Peyer's patch (tissue), 4 donors: Measurements from ENCODE around the gene NOX5.

ENCODE experiments used
- CTCF ChIP-seq, 6 experiments: fragments of 450-650 bp in 4 of 6; fragments of 200-600 bp in 2 of 6; sonication (generic) in 1 of 6; IDR thresholded peaks; one replicate each; pipeline ENCODE4 v1.5.1; 2017 to 2019; ENCODE audit warnings: antibody characterized with exemption in 6 of 6, mild to moderate bottlenecking in 3 of 6, moderate library complexity in 1 of 6
- POLR2A ChIP-seq, 2 donors: fragments of 450-650 bp; IDR thresholded peaks; one replicate each; pipeline ENCODE4 v1.5.1; 2017; ENCODE audit warnings: antibody characterized with exemption in 2 of 2, mild to moderate bottlenecking in 2 of 2, moderate library complexity in 2 of 2

- no peak for TF ChIP-seq CTCF (IDR thresholded peaks at IDR 0.05)
- no peak for TF ChIP-seq POLR2A (IDR thresholded peaks at IDR 0.05)
Measured at GRCh38 chr15:69045802-69046201, 31.3 kb downstream of the NOX5 start.
